Ovary (tissue), 3 donors: ENCODE measurements around the gene MACROH2A1.

ENCODE experiments used
- CTCF ChIP-seq, 3 donors: fragments of 450-650 bp in 2 of 3; fragments of 200-600 bp in 1 of 3; IDR thresholded peaks; one replicate each; pipeline versions ENCODE4 v1.5.1 to v1.8.0; 2016 to 2022; ENCODE audit warnings: antibody characterized with exemption in 3 of 3, mild to moderate bottlenecking in 1 of 3
- EP300 ChIP-seq: sonication (generic); formaldehyde crosslinking; IDR thresholded peaks from one replicate; pipeline ENCODE4 v1.6.1; 2017; ENCODE audit warnings: antibody characterized with exemption
- POLR2A ChIP-seq: fragments of 450-650 bp; IDR thresholded peaks from one replicate; pipeline ENCODE4 v1.6.1; 2017; ENCODE audit warnings: antibody characterized with exemption, mild to moderate bottlenecking, moderate library complexity
- donor health status: DM: no; HTN: no; CAD: no.

- TF ChIP-seq POLR2A (no peak), CTCF (IDR thresholded peaks at IDR 0.05) (no peak), EP300 (no peak)
Measured at GRCh38 chr5:135303582-135304173, 95.4 kb downstream of the MACROH2A1 start.
